Transverse colon (tissue), 4 donors: ENCODE results near the gene SEMA3F. TPM values are rescaled to one million over a fixed set of nuclear protein-coding genes. Genes with fewer than 3 reads are reported as not detected.

Experiments used
- DNase-seq: peaks from one replicate; pipeline ENCODE4 v3.0.0-alpha.2; 2019
- H3K27ac ChIP-seq, 4 donors: fragments of 200-600 bp; sonication (generic); 2 replicates each; pipeline ENCODE4 v1.5.1; 2016 to 2018; ENCODE audit warnings: inconsistent platforms in 4 of 4
- H3K27me3 ChIP-seq: fragments of 200-600 bp; sonication (generic); 2 replicates; pipeline ENCODE4 v1.5.1; 2017; ENCODE audit warnings: inconsistent platforms
- H3K36me3 ChIP-seq, 4 donors: fragments of 200-600 bp; sonication (generic); 2 replicates each; pipeline ENCODE4 v1.5.1; 2017 to 2019; ENCODE audit warnings: inconsistent platforms in 4 of 4
- H3K4me1 ChIP-seq, 4 donors: fragments of 200-600 bp; sonication (generic); 2 replicates each; pipeline ENCODE4 v1.5.1; 2017 to 2020; ENCODE audit warnings: inconsistent platforms in 4 of 4
- H3K4me3 ChIP-seq, 4 donors: fragments of 200-600 bp; sonication (generic); 1 replicate in 1 of 4; 2 replicates in 3 of 4; pipeline versions ENCODE4 v1.5.1 to v1.6.1; 2017 to 2019; ENCODE audit warnings: inconsistent platforms in 4 of 4
- H3K9me3 ChIP-seq, 2 donors: fragments of 200-600 bp; sonication (generic); 2 replicates each; pipeline ENCODE4 v1.5.1; 2017 to 2019; ENCODE audit warnings: inconsistent platforms in 2 of 2
- EP300 ChIP-seq: sonication (generic); formaldehyde crosslinking; IDR thresholded peaks from one replicate; pipeline ENCODE4 v1.6.1; 2017; ENCODE audit warnings: antibody characterized with exemption, low read depth
- POLR2A ChIP-seq: fragments of 450-650 bp; IDR thresholded peaks from one replicate; pipeline ENCODE4 v1.6.1; 2016; ENCODE audit warnings: antibody characterized with exemption, mild to moderate bottlenecking, moderate library complexity
- POLR2AphosphoS5 ChIP-seq, 3 donors: sonication (generic); formaldehyde crosslinking; IDR thresholded peaks; one replicate each; pipeline ENCODE4 v1.6.1; 2016; ENCODE audit warnings: antibody characterized with exemption in 3 of 3
- WGBS, 2 donors: methylation state at CpG; one replicate each; pipeline ENCODE4 v1.1.5; 2018; ENCODE audit warnings: low coverage in 1 of 2; 5-methylcytosine and 5-hydroxymethylcytosine counted together
- in situ Hi-C, 4 donors: fragments of 200-750 bp; cut with MboI; loops; one replicate each; pipeline versions ENCODE4 v1.15.0 to v1.15.1; 2017; ENCODE audit warnings: low sequenced_read_pairs in 3 of 4, low pct_ligation_motif_present in 1 of 4, low pct_unique_long_range_greater_than_20kb in 1 of 4
- intact Hi-C: fragments of 100-400 bp; cut with DNase I; formaldehyde crosslinking; loops from one replicate; pipeline ENCODE4 v1.15.1; 2023; ENCODE audit warnings: low total_unique reads
- small RNA-seq, 4 donors: library from RNA; depleted of rRNA; stranded (forward); fragments of <200 nt; gene quantifications; one replicate each; pipeline ENCODE3, GENCODE V24; 2016
- total RNA-seq, 4 donors: library from RNA; depleted of rRNA; stranded (reverse); fragments of >200 nt; gene quantifications; one replicate each; pipeline ENCODE4 v1.1.0, GENCODE V29; 2016
- TF ChIP-seq, protein P1 (sequence below), 5 experiments: fragments of 200-600 bp in 3 of 5; fragments of 450-650 bp in 2 of 5; sonication (generic) in 3 of 5; IDR thresholded peaks; 1 replicate in 2 of 5; 2 replicates in 3 of 5; pipeline ENCODE4 v1.5.1; 2016 to 2017; ENCODE audit warnings: antibody characterized with exemption in 5 of 5, inconsistent platforms in 3 of 5, mild to moderate bottlenecking in 2 of 5, moderate library complexity in 1 of 5

The SEMA3F gene
- total RNA-seq, 4 donors from 2014 or later, result 1.9 to 30.6 (median 3.8) TPM

GRCh38 chr3:50237133-50237651 is 82.1 kb downstream of the SEMA3F start:
- Histone ChIP-seq H3K4me1 (peaks cover 24 to 60% (median 54%) of the 10 kb centered on the region in 4 donors), H3K9me3 (no peaks in the 10 kb centered on the region), H3K27ac (peak overlapping the region; percentile 87 to 91 (median 90)), H3K36me3 (no peaks in the 10 kb centered on the region), H3K4me3 (peak overlapping the region; percentile 54 to 84 (median 76)), H3K27me3 (no peaks in the 10 kb centered on the region)
- 17 to 35% methylated on average over 1 to 7 of the region's 7 CpGs for WGBS, 2 donors
- TF ChIP-seq POLR2A (no peak), POLR2AphosphoS5 (IDR thresholded peaks at IDR 0.05) (no peak), EP300 (no peak)
- TF ChIP-seq, protein P1, sequence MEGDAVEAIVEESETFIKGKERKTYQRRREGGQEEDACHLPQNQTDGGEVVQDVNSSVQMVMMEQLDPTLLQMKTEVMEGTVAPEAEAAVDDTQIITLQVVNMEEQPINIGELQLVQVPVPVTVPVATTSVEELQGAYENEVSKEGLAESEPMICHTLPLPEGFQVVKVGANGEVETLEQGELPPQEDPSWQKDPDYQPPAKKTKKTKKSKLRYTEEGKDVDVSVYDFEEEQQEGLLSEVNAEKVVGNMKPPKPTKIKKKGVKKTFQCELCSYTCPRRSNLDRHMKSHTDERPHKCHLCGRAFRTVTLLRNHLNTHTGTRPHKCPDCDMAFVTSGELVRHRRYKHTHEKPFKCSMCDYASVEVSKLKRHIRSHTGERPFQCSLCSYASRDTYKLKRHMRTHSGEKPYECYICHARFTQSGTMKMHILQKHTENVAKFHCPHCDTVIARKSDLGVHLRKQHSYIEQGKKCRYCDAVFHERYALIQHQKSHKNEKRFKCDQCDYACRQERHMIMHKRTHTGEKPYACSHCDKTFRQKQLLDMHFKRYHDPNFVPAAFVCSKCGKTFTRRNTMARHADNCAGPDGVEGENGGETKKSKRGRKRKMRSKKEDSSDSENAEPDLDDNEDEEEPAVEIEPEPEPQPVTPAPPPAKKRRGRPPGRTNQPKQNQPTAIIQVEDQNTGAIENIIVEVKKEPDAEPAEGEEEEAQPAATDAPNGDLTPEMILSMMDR (IDR thresholded peaks at IDR 0.05), result no peak
- intact Hi-C loops, result no loop called here
- in situ Hi-C loops, result no loop called here
- DNase-seq, result no peak

GRCh38 chr3:50237754-50238548 is 82.8 kb downstream of the SEMA3F start:
- intact Hi-C loops (no loop called here), in situ Hi-C loops (no loop called here)
- DNase-seq, result peak; percentile 84
- Histone ChIP-seq H3K4me1 (peaks cover 31 to 68% (median 62%) of the 10 kb centered on the region in 4 donors), H3K27ac (peak overlapping the region; percentile 87 to 91 (median 90)), H3K36me3 (no peaks in the 10 kb centered on the region), H3K27me3 (no peaks in the 10 kb centered on the region), H3K9me3 (no peaks in the 10 kb centered on the region), H3K4me3 (peak overlapping the region; percentile 54 to 84 (median 76))
- TF ChIP-seq, protein P1 (IDR thresholded peaks at IDR 0.05), result no peak
- TF ChIP-seq EP300 (no peak), POLR2AphosphoS5 (IDR thresholded peaks at IDR 0.05) (peak; percentile 67 to 78 (median 78)), POLR2A (peak; percentile 52)
- 3% methylated on average over 31 of the region's 31 CpGs; no CpG with 5 or more reads in 1 of the 2 donors for WGBS, 2 donors

- H3K4me3 ChIP-seq, result peak overlapping the region in 3 of 4 donors; percentile 54 to 84 (median 79)
These were observed 83.5 kb downstream of the SEMA3F start for GRCh38 chr3:50238549-50239026.

More at GRCh38 chr3:50238549-50239026, 83.5 kb downstream of the SEMA3F start:
- peak; percentile 93 for DNase-seq
- WGBS, 2 donors, result 7% methylated on average over 3 of the region's 7 CpGs; no CpG with 5 or more reads in 1 of the 2 donors
- in situ Hi-C loops (no loop called here), intact Hi-C loops (no loop called here)
- H3K9me3 ChIP-seq, result no peaks in the 10 kb centered on the region
- TF ChIP-seq POLR2AphosphoS5 (IDR thresholded peaks at IDR 0.05) (peak; percentile 36 to 60 (median 42)), POLR2A (no peak), EP300 (no peak)
- TF ChIP-seq, protein P1 (IDR thresholded peaks at IDR 0.05), result no peak
- H3K27ac ChIP-seq, result peak overlapping the region; percentile 87 to 91 (median 90)
- no peaks in the 10 kb centered on the region for H3K36me3 ChIP-seq
- no peaks in the 10 kb centered on the region for H3K27me3 ChIP-seq
- H3K4me1 ChIP-seq, result peaks cover 38 to 73% (median 66%) of the 10 kb centered on the region in 4 donors

Small RNAs within 50 kb of the gene (small RNA-seq; reads per million reads assigned to genes)
- gene MIR566, result 0 reads per million in 4 donors
- 0 to 0.18 (median 0) reads per million in 4 donors for gene MIR5787

Other genes starting within 250 kb of the SEMA3F start
- 10 to 100 TPM in 1 of 4 donors, 1 to 10 TPM in 2, under 1 TPM in 1; 0.80 to 10.5 (median 8.7) TPM for gene MON1A, start 225.5 kb upstream of the SEMA3F start, total RNA-seq
- gene RBM6, start 215.2 kb upstream of the SEMA3F start, total RNA-seq, result 100 to 1,000 TPM in 3 of 4 donors, 10 to 100 TPM in 1; 89.7 to 256 (median 152) TPM
- 100 to 1,000 TPM; 238 to 391 (median 304) TPM for gene RBM5, start 66.4 kb upstream of the SEMA3F start, total RNA-seq
- gene GNAT1, start 36.3 kb downstream of the SEMA3F start, total RNA-seq, result not detected
- not detected for gene SLC38A3, start 49.9 kb downstream of the SEMA3F start, total RNA-seq
- 100 to 1,000 TPM in 1 of 4 donors, 10 to 100 TPM in 3; 69.6 to 322 (median 74.8) TPM for gene GNAI2, start 80.9 kb downstream of the SEMA3F start, total RNA-seq
- gene SEMA3B, start 113.8 kb downstream of the SEMA3F start, total RNA-seq, result 100 to 1,000 TPM in 2 of 4 donors, 10 to 100 TPM in 2; 59.5 to 423 (median 122) TPM
- not detected for gene LSMEM2, start 123.8 kb downstream of the SEMA3F start, total RNA-seq
- 100 to 1,000 TPM in 1 of 4 donors, 10 to 100 TPM in 3; 44.9 to 183 (median 59.5) TPM for gene IFRD2, start 137.1 kb downstream of the SEMA3F start, total RNA-seq
- 10 to 100 TPM in 1 of 4 donors, 1 to 10 TPM in 2, under 1 TPM in 1; 0.79 to 11.2 (median 3.8) TPM for gene HYAL3, start 144.1 kb downstream of the SEMA3F start, total RNA-seq
- gene NAA80, start 144.1 kb downstream of the SEMA3F start, total RNA-seq, result 10 to 100 TPM in 1 of 4 donors, 1 to 10 TPM in 3; 5.2 to 13.0 (median 7.8) TPM
- 10 to 100 TPM in 1 of 4 donors, 1 to 10 TPM in 3; 1.8 to 13.8 (median 3.8) TPM for gene HYAL1, start 148.2 kb downstream of the SEMA3F start, total RNA-seq
- 10 to 100 TPM; 18.7 to 51.1 (median 32.0) TPM for gene HYAL2, start 167.4 kb downstream of the SEMA3F start, total RNA-seq
- 10 to 100 TPM in 3 of 4 donors, 1 to 10 TPM in 1; 7.9 to 39.6 (median 28.0) TPM for gene TUSC2, start 172.9 kb downstream of the SEMA3F start, total RNA-seq
- 10 to 100 TPM in 3 of 4 donors, 1 to 10 TPM in 1; 9.8 to 29.2 (median 21.7) TPM for gene RASSF1, start 185.5 kb downstream of the SEMA3F start, total RNA-seq
- gene ZMYND10, start 190.4 kb downstream of the SEMA3F start, total RNA-seq, result not detected
- 10 to 100 TPM in 2 of 4 donors, 1 to 10 TPM in 2; 6.0 to 29.2 (median 13.1) TPM for gene NPRL2, start 195.5 kb downstream of the SEMA3F start, total RNA-seq
- gene CYB561D2, start 195.5 kb downstream of the SEMA3F start, total RNA-seq, result 10 to 100 TPM; 23.7 to 53.9 (median 35.6) TPM
- gene TMEM115, start 204.2 kb downstream of the SEMA3F start, total RNA-seq, result 100 to 1,000 TPM in 1 of 4 donors, 10 to 100 TPM in 3; 71.8 to 103 (median 81.9) TPM